RWPE1 (cell line): ENCODE results near the gene TLE4.
"Not testable (repeated sequence)": the region's sequence is repeated elsewhere in the genome, so short reads cannot be mapped to it uniquely, and the experiment has no call there.

Source experiments
- CTCF ChIA-PET: fragments of 350-600 bp; sonication (Branson Sonifier 250); formaldehyde crosslinking; extraction: SDS; loops from one replicate; lab custom pipeline; 2021; lab: Yijun Ruan, JAX
- POLR2A ChIA-PET: fragments of 400-600 bp; formaldehyde crosslinking; extraction: SDS; loops from one replicate; lab custom pipeline; 2020; ENCODE audit warnings: antibody characterized with exemption; ENCODE audit not compliant: low non-redundant PET; lab: Yijun Ruan, JAX
- DNase-seq: peaks from one replicate; pipeline ENCODE4 v3.0.0; 2012; ENCODE audit warnings: low spot score
- H3K27ac ChIP-seq: fragments of 450-650 bp; 2 replicates; pipeline ENCODE4 v1.5.1; 2017
- CTCF ChIP-seq: fragments of 450-650 bp; conservative IDR thresholded peaks from 2 replicates; pipeline ENCODE4 v1.5.1; 2017; ENCODE audit warnings: low read depth, mild to moderate bottlenecking

TLE4 gene

DNA sequence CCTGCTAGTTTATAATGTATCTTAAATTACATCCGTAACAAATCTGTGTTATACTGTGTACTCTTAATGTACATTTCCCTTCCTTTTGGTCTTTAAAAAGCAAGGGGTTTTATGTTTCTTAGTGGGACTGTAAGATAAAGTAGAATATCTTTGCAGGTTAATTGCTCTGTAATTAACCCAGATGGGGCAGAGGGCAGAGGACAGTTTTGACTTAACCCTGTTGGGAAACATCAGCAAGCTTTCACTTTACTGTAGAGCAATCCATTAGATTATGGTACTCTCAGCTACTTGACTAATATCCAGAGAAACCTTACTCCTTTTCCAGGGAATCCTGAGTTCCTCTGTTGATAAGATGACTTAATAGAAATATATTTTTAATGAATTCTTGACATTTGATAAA is 74.3 kb downstream of the TLE4 start:
- TF ChIP-seq CTCF: no peak
- H3K27ac ChIP-seq: no peak overlapping the region
- POLR2A ChIA-PET: no interaction called here
- CTCF ChIA-PET: no interaction called here
- DNase-seq: no peak

DNA sequence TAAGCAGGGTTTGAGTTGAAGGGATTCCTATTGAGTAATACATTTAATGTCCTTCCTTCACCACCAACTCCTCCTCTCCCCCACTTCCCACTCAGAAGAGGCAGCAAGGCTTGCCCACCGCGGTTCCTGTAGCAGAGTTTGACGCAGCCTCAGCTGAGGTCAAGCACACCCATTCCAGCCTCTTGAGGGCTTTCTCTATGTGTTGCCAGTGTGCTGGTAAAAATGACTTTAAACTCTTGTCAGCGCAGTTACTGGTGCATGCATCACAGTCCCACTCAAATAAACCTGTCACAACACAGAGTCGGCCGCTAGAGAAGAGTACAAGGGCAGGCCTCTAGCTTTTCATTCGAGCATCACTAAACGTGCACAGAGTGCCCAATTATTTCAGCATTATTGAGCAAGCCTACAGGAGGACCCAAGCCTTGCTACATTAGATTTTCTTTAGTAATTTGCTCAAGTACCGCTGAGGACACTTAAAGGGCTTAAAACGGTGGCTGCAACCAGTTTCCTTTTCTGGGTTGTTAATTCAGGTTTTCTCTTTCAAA is 79.6 kb downstream of the TLE4 start:
- CTCF ChIA-PET: no interaction called here

DNA sequence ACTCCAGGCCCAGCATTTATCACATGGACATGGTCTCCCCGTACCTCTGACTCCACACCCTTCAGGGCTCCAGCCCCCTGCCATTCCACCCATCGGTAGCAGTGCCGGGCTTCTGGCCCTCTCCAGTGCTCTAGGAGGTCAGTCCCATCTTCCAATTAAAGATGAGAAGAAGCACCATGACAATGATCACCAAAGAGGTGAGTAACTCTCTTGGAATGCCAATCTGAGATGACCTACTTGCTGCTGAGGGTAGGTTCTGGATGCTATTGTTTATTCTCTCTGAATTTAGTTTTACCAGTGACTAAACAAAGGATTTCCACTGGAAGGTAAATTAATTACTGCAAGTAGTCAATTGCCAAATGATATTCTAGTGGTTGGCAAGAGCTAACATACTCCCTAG is 80.8 kb downstream of the TLE4 start:
- no peak overlapping the region for H3K27ac ChIP-seq
- no peak for DNase-seq
- TF ChIP-seq CTCF: no peak
- ChIA-PET POLR2A (no interaction called here), CTCF (no interaction called here)

More for the DNA sequence above, 79.6 kb downstream of the TLE4 start:
- no peak for DNase-seq
- POLR2A ChIA-PET: no interaction called here
- H3K27ac ChIP-seq: no peak overlapping the region
- TF ChIP-seq CTCF: no peak

DNA sequence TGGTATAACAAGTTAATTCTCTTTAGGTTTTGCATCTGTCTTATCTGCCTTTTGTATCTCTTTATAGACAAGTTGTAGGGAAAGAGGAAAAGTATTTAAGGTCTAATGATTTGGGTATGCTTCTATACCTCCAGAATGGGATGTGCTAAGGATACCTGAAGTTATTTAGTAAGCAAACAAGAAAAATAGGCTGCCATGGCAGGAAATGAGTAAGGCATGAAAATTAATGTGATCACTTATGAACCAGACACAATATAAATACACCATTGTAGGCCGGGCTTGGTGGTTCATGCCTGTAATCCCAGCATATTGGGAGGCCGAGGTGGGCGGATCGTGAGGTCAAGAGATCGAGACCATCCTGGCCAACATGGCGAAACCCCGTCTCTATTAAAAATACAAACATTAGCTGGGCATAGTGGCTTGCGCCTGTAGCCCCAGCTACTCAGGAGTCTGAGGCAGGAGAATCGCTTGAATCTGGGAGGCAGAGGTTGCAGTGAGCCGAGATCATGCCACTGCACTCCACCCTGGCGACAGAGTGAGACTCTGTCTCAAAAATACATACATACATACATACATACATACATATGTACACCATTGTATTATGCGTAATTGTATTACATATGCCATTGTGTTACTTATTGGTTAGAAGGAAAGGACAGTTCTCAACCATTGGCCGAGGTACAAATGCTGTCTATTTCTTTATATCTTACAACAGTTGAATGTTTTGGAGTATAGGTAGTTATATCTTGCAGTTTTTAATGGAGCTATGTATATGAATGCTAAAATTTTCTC is 83.0 kb downstream of the TLE4 start:
- POLR2A ChIA-PET, H3K27ac ChIP-seq, DNase-seq: not testable (repeated sequence)
- CTCF ChIA-PET: interaction anchor here (0.7 kb wide), 2 partner anchors 27 to 37 kb away, joined by 3 read pairs; no protein-coding TSS in a partner anchor

DNA sequence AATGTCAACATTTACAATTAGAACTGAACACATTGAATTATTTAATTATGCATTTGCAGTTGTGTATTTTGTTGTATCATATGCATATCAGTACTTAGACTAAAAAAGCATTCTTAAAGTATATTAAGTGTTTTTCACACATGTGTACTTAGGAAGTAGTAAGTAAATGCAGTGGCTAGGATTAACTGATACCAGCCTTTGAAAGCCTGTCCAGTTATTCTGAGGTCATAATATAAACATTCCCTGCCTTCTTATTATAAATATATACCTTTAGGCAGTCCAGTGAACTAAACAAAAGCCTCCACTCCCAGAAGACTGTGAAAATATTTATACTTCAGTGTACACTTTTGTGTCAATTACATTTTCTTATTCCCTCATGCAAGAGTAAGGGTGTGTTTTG is 83.8 kb downstream of the TLE4 start:
- H3K27ac ChIP-seq: no peak overlapping the region
- ChIA-PET POLR2A (no interaction called here), CTCF (interaction anchor here (0.7 kb wide), 1 partner anchor 36 kb away, joined by 3 read pairs; no protein-coding TSS in a partner anchor)

DNA sequence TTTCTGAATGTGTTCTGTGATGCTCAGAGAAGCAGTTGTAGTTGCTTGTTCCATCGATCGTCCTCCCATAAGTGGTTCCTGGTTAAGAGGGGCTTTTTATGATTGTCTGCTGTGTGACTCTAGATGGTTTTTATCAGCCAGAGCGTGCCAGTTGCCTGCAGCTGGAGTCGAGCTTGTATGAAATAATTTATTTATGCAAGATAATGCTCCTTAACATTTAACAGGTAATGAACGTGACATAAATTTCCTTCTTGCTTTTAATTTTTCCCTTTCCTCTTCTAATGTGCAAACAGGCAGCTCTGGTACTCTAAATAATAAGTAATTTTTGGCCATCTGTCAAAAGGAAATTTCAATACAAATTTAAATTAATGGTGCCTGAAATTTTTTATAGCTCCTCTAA is 84.4 kb downstream of the TLE4 start:
- H3K27ac ChIP-seq: no peak overlapping the region
- DNase-seq: no peak
- ChIA-PET CTCF (no interaction called here), POLR2A (no interaction called here)
- no peak for TF ChIP-seq CTCF

More for the DNA sequence above, 83.8 kb downstream of the TLE4 start:
- DNase-seq: no peak
- no peak for TF ChIP-seq CTCF

DNA sequence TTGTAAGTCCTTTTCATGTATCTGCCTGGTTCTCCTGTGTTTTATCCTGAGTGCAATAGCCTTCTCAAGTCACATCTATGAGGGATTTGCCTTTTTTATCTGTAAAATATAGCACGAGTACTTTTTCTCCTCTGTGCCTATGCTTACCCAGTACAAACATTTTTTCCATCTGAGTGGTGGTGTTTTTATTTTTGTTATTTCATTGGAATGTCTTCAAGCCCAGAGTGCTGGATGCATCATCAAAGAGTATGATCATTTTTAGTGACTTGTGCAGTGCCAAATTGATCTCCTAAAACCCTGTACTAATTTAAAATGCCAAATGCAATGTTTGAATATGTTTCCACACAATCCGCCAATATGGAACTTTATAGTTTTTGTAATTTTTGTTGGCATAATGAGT is 86.1 kb downstream of the TLE4 start:
- DNase-seq: no peak
- ChIA-PET POLR2A (no interaction called here), CTCF (interaction anchor here (0.6 kb wide), 1 partner anchor 41 kb away, joined by 4 read pairs; no protein-coding TSS in a partner anchor)
- no peak for TF ChIP-seq CTCF
- no peak overlapping the region for H3K27ac ChIP-seq
